Measurements from ENCODE around the gene ADCK1.

Gene ADCK1

GRCh38 chr14:77931441-77931840 is 131.5 kb downstream of the ADCK1 start:
- H3K9me2 ChIP-seq (replicated peaks; ENCODE audit: insufficient read depth, low read length) = no peaks in the 10 kb centered on the region
- TF ChIP-seq, protein P1, sequence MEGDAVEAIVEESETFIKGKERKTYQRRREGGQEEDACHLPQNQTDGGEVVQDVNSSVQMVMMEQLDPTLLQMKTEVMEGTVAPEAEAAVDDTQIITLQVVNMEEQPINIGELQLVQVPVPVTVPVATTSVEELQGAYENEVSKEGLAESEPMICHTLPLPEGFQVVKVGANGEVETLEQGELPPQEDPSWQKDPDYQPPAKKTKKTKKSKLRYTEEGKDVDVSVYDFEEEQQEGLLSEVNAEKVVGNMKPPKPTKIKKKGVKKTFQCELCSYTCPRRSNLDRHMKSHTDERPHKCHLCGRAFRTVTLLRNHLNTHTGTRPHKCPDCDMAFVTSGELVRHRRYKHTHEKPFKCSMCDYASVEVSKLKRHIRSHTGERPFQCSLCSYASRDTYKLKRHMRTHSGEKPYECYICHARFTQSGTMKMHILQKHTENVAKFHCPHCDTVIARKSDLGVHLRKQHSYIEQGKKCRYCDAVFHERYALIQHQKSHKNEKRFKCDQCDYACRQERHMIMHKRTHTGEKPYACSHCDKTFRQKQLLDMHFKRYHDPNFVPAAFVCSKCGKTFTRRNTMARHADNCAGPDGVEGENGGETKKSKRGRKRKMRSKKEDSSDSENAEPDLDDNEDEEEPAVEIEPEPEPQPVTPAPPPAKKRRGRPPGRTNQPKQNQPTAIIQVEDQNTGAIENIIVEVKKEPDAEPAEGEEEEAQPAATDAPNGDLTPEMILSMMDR (IDR thresholded peaks at IDR 0.05; ENCODE audit: insufficient read depth, low read length, poor library complexity, severe bottlenecking) = no peak
- TF ChIP-seq EZH2phosphoT487 (conservative IDR thresholded peaks at IDR 0.05; ENCODE audit: low read length) = no peak
- no peak overlapping the region for H3K27ac ChIP-seq (ENCODE audit: low read depth, low read length)
- no peaks in the 10 kb centered on the region for H3K36me3 ChIP-seq (ENCODE audit: low read length)
- H3K79me2 ChIP-seq (ENCODE audit: insufficient read depth, low read length) = no peaks in the 10 kb centered on the region
- H3K27me3 ChIP-seq (ENCODE audit: low read length) = no peaks in the 10 kb centered on the region
- H3F3A ChIP-seq (ENCODE audit: insufficient read depth) = no peaks in the 10 kb centered on the region
- no peak overlapping the region for H3K9ac ChIP-seq (ENCODE audit: low read length)
- no peak overlapping the region for H2AFZ ChIP-seq (ENCODE audit: low read depth, low read length, severe bottlenecking)
- no peak overlapping the region for H3K4me2 ChIP-seq (ENCODE audit: low read depth, low read length, poor library complexity, severe bottlenecking)
- H4K20me1 ChIP-seq (ENCODE audit: low read depth, low read length) = no peaks in the 10 kb centered on the region
- H3K9me3 ChIP-seq (ENCODE audit: insufficient read depth, low read length) = peaks cover 14% of the 10 kb centered on the region; the same call in 1 of the 2 replicates
- H3K4me3 ChIP-seq (ENCODE audit: insufficient read depth, low read length, poor library complexity, severe bottlenecking) = no peak overlapping the region

- Histone ChIP-seq H3K27me3 (ENCODE audit: low read length) (no peaks in the 10 kb centered on the region), H3K36me3 (ENCODE audit: low read length) (no peaks in the 10 kb centered on the region), H3K4me2 (ENCODE audit: low read depth, low read length, poor library complexity, severe bottlenecking) (no peak overlapping the region), H3K9me2 (replicated peaks; ENCODE audit: insufficient read depth, low read length) (no peaks in the 10 kb centered on the region), H4K20me1 (ENCODE audit: low read depth, low read length) (no peaks in the 10 kb centered on the region), H3K4me3 (ENCODE audit: insufficient read depth, low read length, poor library complexity, severe bottlenecking) (no peak overlapping the region), H3F3A (ENCODE audit: insufficient read depth) (no peaks in the 10 kb centered on the region), H3K27ac (ENCODE audit: low read depth, low read length) (no peak overlapping the region), H2AFZ (ENCODE audit: low read depth, low read length, severe bottlenecking) (no peak overlapping the region), H3K79me2 (ENCODE audit: insufficient read depth, low read length) (no peaks in the 10 kb centered on the region), H3K9me3 (ENCODE audit: insufficient read depth, low read length) (peaks cover 14% of the 10 kb centered on the region; the same call in 1 of the 2 replicates), H3K9ac (ENCODE audit: low read length) (no peak overlapping the region)
- TF ChIP-seq, protein P1 (IDR thresholded peaks at IDR 0.05; ENCODE audit: insufficient read depth, low read length, poor library complexity, severe bottlenecking) = no peak
- TF ChIP-seq EZH2phosphoT487 (conservative IDR thresholded peaks at IDR 0.05; ENCODE audit: low read length) = no peak
These were observed 136.3 kb downstream of the ADCK1 start for GRCh38 chr14:77936138-77936639.

- H3K9ac ChIP-seq (ENCODE audit: low read length) = no peak overlapping the region
- H3K27me3 ChIP-seq (ENCODE audit: low read length) = no peaks in the 10 kb centered on the region
- H3K4me3 ChIP-seq (ENCODE audit: insufficient read depth, low read length, poor library complexity, severe bottlenecking) = no peak overlapping the region
- no peaks in the 10 kb centered on the region for H3F3A ChIP-seq (ENCODE audit: insufficient read depth)
- peaks cover 11% of the 10 kb centered on the region; the same call in 1 of the 2 replicates for H3K9me3 ChIP-seq (ENCODE audit: insufficient read depth, low read length)
- no peaks in the 10 kb centered on the region for H4K20me1 ChIP-seq (ENCODE audit: low read depth, low read length)
- H3K79me2 ChIP-seq (ENCODE audit: insufficient read depth, low read length) = no peaks in the 10 kb centered on the region
- no peaks in the 10 kb centered on the region for H3K36me3 ChIP-seq (ENCODE audit: low read length)
- H3K27ac ChIP-seq (ENCODE audit: low read depth, low read length) = no peak overlapping the region
- no peaks in the 10 kb centered on the region for H3K9me2 ChIP-seq (replicated peaks; ENCODE audit: insufficient read depth, low read length)
- TF ChIP-seq EZH2phosphoT487 (conservative IDR thresholded peaks at IDR 0.05; ENCODE audit: low read length) = no peak
- TF ChIP-seq, protein P1 (IDR thresholded peaks at IDR 0.05; ENCODE audit: insufficient read depth, low read length, poor library complexity, severe bottlenecking) = no peak
- no peak overlapping the region for H2AFZ ChIP-seq (ENCODE audit: low read depth, low read length, severe bottlenecking)
- no peak overlapping the region for H3K4me2 ChIP-seq (ENCODE audit: low read depth, low read length, poor library complexity, severe bottlenecking)
These were observed 147.5 kb downstream of the ADCK1 start for GRCh38 chr14:77947372-77947771.
